ENCODE measurements around the gene NAAA. TPM values are rescaled to one million over a fixed set of nuclear protein-coding genes. Genes with fewer than 3 reads are reported as not detected.
A peak's percentile ranks its signal among the peaks of the same experiment; 100 is the strongest.
"Not testable (repeated sequence)": the region's sequence is repeated elsewhere in the genome, so short reads cannot be mapped to it uniquely, and the experiment has no call there.

NAAA gene
- 10 to 100 TPM; 13.6 to 19.4 (median 15.5) TPM for polyA plus RNA-seq (ENCODE audit: insufficient read length in 3 of 3)

GRCh38 chr4:75940692-75941253 lies at the start of gene NAAA:
NAAA (minus strand) TSS chr4:75941013; CDS start chr4:75940949, 64 bp downstream.
- peak in 2 of 3 donors; percentile 16 to 21 for DNase-seq (ENCODE audit: low read depth in 3 of 3, low spot score in 2 of 3)

- DNase-seq (ENCODE audit: low read depth in 3 of 3, low spot score in 2 of 3): no peak
Measured at GRCh38 chr4:75989846-75990528, 49.2 kb upstream of the NAAA start.

GRCh38 chr4:75985116-75985515 lies 44.3 kb upstream of the NAAA start:
- DNase-seq (ENCODE audit: low read depth in 3 of 3, low spot score in 2 of 3): no peak

GRCh38 chr4:75980576-75980975 lies 39.8 kb upstream of the NAAA start:
- no peak for DNase-seq (ENCODE audit: low read depth in 3 of 3, low spot score in 2 of 3)

GRCh38 chr4:75976177-75976576 lies 35.4 kb upstream of the NAAA start:
- no peak for DNase-seq (ENCODE audit: low read depth in 3 of 3, low spot score in 2 of 3)

GRCh38 chr4:75973766-75974165 lies 33.0 kb upstream of the NAAA start:
- peak in 1 of 3 donors; percentile 3 for DNase-seq (ENCODE audit: low read depth in 3 of 3, low spot score in 2 of 3)

- no peak for DNase-seq (ENCODE audit: low read depth in 3 of 3, low spot score in 2 of 3)
Measured at GRCh38 chr4:75968084-75968483, 27.3 kb upstream of the NAAA start.

GRCh38 chr4:75963558-75963957 lies 22.7 kb upstream of the NAAA start:
- no peak for DNase-seq (ENCODE audit: low read depth in 3 of 3, low spot score in 2 of 3)

- DNase-seq (ENCODE audit: low read depth in 3 of 3, low spot score in 2 of 3): not testable (repeated sequence)
Measured at GRCh38 chr4:75962072-75962471, 21.3 kb upstream of the NAAA start.

- not testable (repeated sequence) for DNase-seq (ENCODE audit: low read depth in 3 of 3, low spot score in 2 of 3)
Measured at GRCh38 chr4:75958546-75958945, 17.7 kb upstream of the NAAA start.

- DNase-seq (ENCODE audit: low read depth in 3 of 3, low spot score in 2 of 3): not testable (repeated sequence)
Measured at GRCh38 chr4:75954811-75955210, 14.0 kb upstream of the NAAA start.

GRCh38 chr4:75953509-75953908 lies 12.7 kb upstream of the NAAA start:
- DNase-seq (ENCODE audit: low read depth in 3 of 3, low spot score in 2 of 3): no peak

GRCh38 chr4:75950213-75950815 lies 9.5 kb upstream of the NAAA start:
- DNase-seq (ENCODE audit: low read depth in 3 of 3, low spot score in 2 of 3): no peak

GRCh38 chr4:75948822-75949444 lies 8.1 kb upstream of the NAAA start:
- DNase-seq (ENCODE audit: low read depth in 3 of 3, low spot score in 2 of 3): no peak

- DNase-seq (ENCODE audit: low read depth in 3 of 3, low spot score in 2 of 3): peak; percentile 5 to 33 (median 10)
Measured at GRCh38 chr4:75939890-75940691, 722 bp downstream of the NAAA start.

- DNase-seq (ENCODE audit: low read depth in 3 of 3, low spot score in 2 of 3): no peak
Measured at GRCh38 chr4:75935628-75936027, 5.2 kb downstream of the NAAA start.

- no peak for DNase-seq (ENCODE audit: low read depth in 3 of 3, low spot score in 2 of 3)
Measured at GRCh38 chr4:75930152-75930551, 10.7 kb downstream of the NAAA start.

- DNase-seq (ENCODE audit: low read depth in 3 of 3, low spot score in 2 of 3): not testable (repeated sequence)
Measured at GRCh38 chr4:75924916-75925315, 15.9 kb downstream of the NAAA start.

GRCh38 chr4:75924309-75924827 lies 16.4 kb downstream of the NAAA start:
- DNase-seq (ENCODE audit: low read depth in 3 of 3, low spot score in 2 of 3): no peak

- DNase-seq (ENCODE audit: low read depth in 3 of 3, low spot score in 2 of 3): no peak
Measured at GRCh38 chr4:75922588-75922987, 18.2 kb downstream of the NAAA start.
